HEK293 (cell line): ENCODE data around the gene SORL1-AS1.

Experiments
- CTCF ChIA-PET: fragments of 350-600 bp; formaldehyde crosslinking; extraction: SDS; loops from one replicate; lab custom pipeline; 2021; ENCODE audit warnings: antibody characterized with exemption; lab: Yijun Ruan, JAX
- POLR2A ChIA-PET: fragments of 300-600 bp; formaldehyde crosslinking; extraction: SDS; loops from one replicate; lab custom pipeline; 2020; ENCODE audit warnings: antibody characterized with exemption, inconsistent platforms; lab: Yijun Ruan, JAX
- H3K27ac ChIP-seq: fragments of 200-500 bp; sonication (Bioruptor generic); 2 replicates; pipeline ENCODE4 v1.5.1; 2014; ENCODE audit warnings: low read depth, low read length, control low read depth, inconsistent platforms; ENCODE audit errors: extremely low read depth
- H3K36me3 ChIP-seq, 2 experiments: fragments of 200-500 bp in 1 of 2; sonication (Bioruptor generic) in 1 of 2; 1 replicate in 1 of 2; 2 replicates in 1 of 2; pipeline ENCODE4 v1.5.1; 2014 to 2017; ENCODE audit warnings: inconsistent platforms in 2 of 2, low read length in 2 of 2; ENCODE audit not compliant: control insufficient read depth in 2 of 2, insufficient read depth in 1 of 2
- H3K4me1 ChIP-seq: fragments of 200-500 bp; sonication (Bioruptor generic); 2 replicates; pipeline ENCODE4 v1.5.1; 2014; ENCODE audit warnings: mild to moderate bottlenecking, low read length, inconsistent platforms; ENCODE audit not compliant: control insufficient read depth, insufficient read depth
- H3K4me3 ChIP-seq: 2 replicates; pipeline ENCODE4 v1.5.1; 2011; ENCODE audit warnings: low read depth, mild to moderate bottlenecking, control low read depth, low read length, moderate library complexity
- H3K9me3 ChIP-seq: fragments of 200-500 bp; sonication (Bioruptor generic); 2 replicates; pipeline ENCODE4 v1.5.1; 2014; ENCODE audit warnings: low read depth, low read length, inconsistent platforms; ENCODE audit not compliant: control insufficient read depth, insufficient read depth
- ELK4 ChIP-seq: IDR thresholded peaks from 2 replicates; pipeline ENCODE4 v1.6.1; 2011; ENCODE audit warnings: mild to moderate bottlenecking, low read depth, low read length, borderline replicate concordance
- GLIS1 ChIP-seq: fragments of 450-650 bp; formaldehyde crosslinking; IDR thresholded peaks from 2 replicates; pipeline ENCODE4 v1.5.1; 2016; ENCODE audit warnings: missing biosample characterization, missing genetic modification characterization
- GLIS2 ChIP-seq: fragments of 450-650 bp; formaldehyde crosslinking; IDR thresholded peaks from 2 replicates; pipeline ENCODE4 v1.5.1; 2016; ENCODE audit warnings: missing biosample characterization, missing genetic modification characterization
- KLF1 ChIP-seq: fragments of 450-650 bp; formaldehyde crosslinking; IDR thresholded peaks from 2 replicates; pipeline ENCODE4 v1.5.1; 2016; ENCODE audit warnings: missing biosample characterization, missing genetic modification characterization
- KLF8 ChIP-seq: fragments of 450-650 bp; formaldehyde crosslinking; IDR thresholded peaks from 2 replicates; pipeline ENCODE4 v1.5.1; 2016; ENCODE audit warnings: missing biosample characterization, missing genetic modification characterization
- MEIS1 ChIP-seq: sonication (generic); formaldehyde crosslinking; IDR thresholded peaks from 2 replicates; pipeline ENCODE4 v1.8.1; 2022; ENCODE audit warnings: missing genetic modification reagents, mild to moderate bottlenecking, borderline replicate concordance
- OSR2 ChIP-seq: fragments of 450-650 bp; formaldehyde crosslinking; IDR thresholded peaks from 2 replicates; pipeline ENCODE4 v1.5.1; 2016; ENCODE audit warnings: missing biosample characterization, missing genetic modification characterization
- OVOL3 ChIP-seq: fragments of 450-650 bp; formaldehyde crosslinking; IDR thresholded peaks from 2 replicates; pipeline ENCODE4 v1.5.1; 2016; ENCODE audit warnings: missing biosample characterization, missing genetic modification characterization
- SCRT2 ChIP-seq: fragments of 450-650 bp; formaldehyde crosslinking; IDR thresholded peaks from 2 replicates; pipeline ENCODE4 v1.5.1; 2016; ENCODE audit warnings: missing biosample characterization, missing genetic modification characterization
- SP7 ChIP-seq: fragments of 450-650 bp; formaldehyde crosslinking; IDR thresholded peaks from 2 replicates; pipeline ENCODE4 v1.5.1; 2016; ENCODE audit warnings: missing biosample characterization, missing genetic modification characterization
- TRIM28 ChIP-seq: IDR thresholded peaks from 2 replicates; pipeline ENCODE4 v1.6.1; 2011; ENCODE audit warnings: low read length, control low read depth, borderline replicate concordance
- WT1 ChIP-seq: fragments of 450-650 bp; formaldehyde crosslinking; IDR thresholded peaks from 2 replicates; pipeline ENCODE4 v1.5.1; 2016; ENCODE audit warnings: missing biosample characterization, missing genetic modification characterization
- ZBTB17 ChIP-seq: fragments of 450-650 bp; formaldehyde crosslinking; IDR thresholded peaks from 2 replicates; pipeline ENCODE4 v1.5.1; 2016; ENCODE audit warnings: missing biosample characterization, missing genetic modification characterization
- ZBTB20 ChIP-seq: fragments of 450-650 bp; formaldehyde crosslinking; IDR thresholded peaks from 2 replicates; pipeline ENCODE4 v1.5.1; 2016; ENCODE audit warnings: missing biosample characterization, missing genetic modification characterization
- ZBTB44 ChIP-seq: fragments of 450-650 bp; IDR thresholded peaks from 2 replicates; pipeline ENCODE4 v1.5.1; 2018; ENCODE audit warnings: missing biosample characterization, mild to moderate bottlenecking, missing genetic modification characterization
- ZEB2 ChIP-seq: fragments of 450-650 bp; formaldehyde crosslinking; IDR thresholded peaks from 2 replicates; pipeline ENCODE4 v1.5.1; 2016; ENCODE audit warnings: missing biosample characterization, missing genetic modification characterization
- ZFHX2 ChIP-seq: fragments of 450-650 bp; formaldehyde crosslinking; conservative IDR thresholded peaks from 2 replicates; pipeline ENCODE4 v1.5.1; 2016; ENCODE audit warnings: missing biosample characterization, missing genetic modification characterization
- ZFP37 ChIP-seq: fragments of 450-650 bp; formaldehyde crosslinking; IDR thresholded peaks from 2 replicates; pipeline ENCODE4 v1.5.1; 2016; ENCODE audit warnings: missing biosample characterization, missing genetic modification characterization
- ZNF184 ChIP-seq: fragments of 450-650 bp; IDR thresholded peaks from 2 replicates; pipeline ENCODE4 v1.5.1; 2018; ENCODE audit warnings: missing biosample characterization, mild to moderate bottlenecking, missing genetic modification characterization
- ZNF24 ChIP-seq: fragments of 450-650 bp; formaldehyde crosslinking; IDR thresholded peaks from 2 replicates; pipeline ENCODE4 v1.5.1; 2016; ENCODE audit warnings: missing biosample characterization, missing genetic modification characterization
- ZNF302 ChIP-seq: fragments of 450-650 bp; formaldehyde crosslinking; IDR thresholded peaks from 2 replicates; pipeline ENCODE4 v1.5.1; 2016; ENCODE audit warnings: missing biosample characterization, missing genetic modification characterization, low read depth
- ZNF366 ChIP-seq: fragments of 450-650 bp; formaldehyde crosslinking; conservative IDR thresholded peaks from 2 replicates; pipeline ENCODE4 v1.5.1; 2016; ENCODE audit warnings: missing biosample characterization, missing genetic modification characterization
- ZNF416 ChIP-seq: fragments of 450-650 bp; formaldehyde crosslinking; IDR thresholded peaks from 2 replicates; pipeline ENCODE4 v1.5.1; 2016; ENCODE audit warnings: missing biosample characterization, missing genetic modification characterization
- ZNF561 ChIP-seq: fragments of 450-650 bp; IDR thresholded peaks from 2 replicates; pipeline ENCODE4 v1.5.1; 2018; ENCODE audit warnings: missing biosample characterization, missing genetic modification characterization, borderline replicate concordance
- ZNF600 ChIP-seq: fragments of 450-650 bp; formaldehyde crosslinking; IDR thresholded peaks from 2 replicates; pipeline ENCODE4 v1.5.1; 2016; ENCODE audit warnings: missing biosample characterization, missing genetic modification characterization
- ZNF629 ChIP-seq: fragments of 450-650 bp; formaldehyde crosslinking; IDR thresholded peaks from 2 replicates; pipeline ENCODE4 v1.5.1; 2017; ENCODE audit warnings: missing biosample characterization, missing genetic modification characterization
- ZNF660 ChIP-seq: fragments of 450-650 bp; IDR thresholded peaks from 2 replicates; pipeline ENCODE4 v1.5.1; 2018; ENCODE audit warnings: missing biosample characterization, mild to moderate bottlenecking, missing genetic modification characterization
- ZNF76 ChIP-seq: fragments of 450-650 bp; formaldehyde crosslinking; IDR thresholded peaks from 2 replicates; pipeline ENCODE4; 2016; ENCODE audit warnings: low read depth, missing biosample characterization, missing genetic modification characterization, borderline replicate concordance
- ZNF791 ChIP-seq: fragments of 450-650 bp; formaldehyde crosslinking; IDR thresholded peaks from 2 replicates; pipeline ENCODE4 v1.5.1; 2016; ENCODE audit warnings: missing biosample characterization, missing genetic modification characterization
- ZSCAN23 ChIP-seq: fragments of 450-650 bp; formaldehyde crosslinking; IDR thresholded peaks from 2 replicates; pipeline ENCODE4 v1.5.1; 2016; ENCODE audit warnings: missing biosample characterization, missing genetic modification characterization
- ZXDB ChIP-seq: fragments of 450-650 bp; formaldehyde crosslinking; IDR thresholded peaks from 2 replicates; pipeline ENCODE4 v1.5.1; 2016; ENCODE audit warnings: missing biosample characterization, missing genetic modification characterization
- TF ChIP-seq, protein P1 (sequence below): fragments of 450-650 bp; formaldehyde crosslinking; IDR thresholded peaks from 2 replicates; pipeline ENCODE4 v1.5.1; 2016; ENCODE audit warnings: missing biosample characterization, missing genetic modification characterization
- TF ChIP-seq, protein P2 (sequence below): fragments of 450-650 bp; formaldehyde crosslinking; IDR thresholded peaks from 2 replicates; pipeline ENCODE4 v1.5.1; 2016; ENCODE audit warnings: missing biosample characterization, missing genetic modification characterization

The SORL1-AS1 gene

GRCh38 chr11:121464352-121464946 is 11.7 kb upstream of the SORL1-AS1 start:
- H3K27ac ChIP-seq, result no peak overlapping the region
- ChIA-PET CTCF (interaction anchor here (0.8 to 4.0 kb wide), 3 partner anchors 13 to 126 kb away, joined by 3 to 16 read pairs (median 5); partner anchors contain the start of genes SORL1 and SORL1-AS1), POLR2A (no interaction called here)
- no peak overlapping the region for H3K4me3 ChIP-seq
- H3K4me1 ChIP-seq, result peaks cover 12% of the 10 kb centered on the region
- no peaks in the 10 kb centered on the region for H3K36me3 ChIP-seq
- H3K9me3 ChIP-seq, result no peaks in the 10 kb centered on the region
- TF ChIP-seq ELK4, result no peak
- TF ChIP-seq MEIS1 (CRISPR knock-in tag), result 0 out of 2 replicates have a peak, but pooled peaks have one; percentile 15
- 0 out of 2 replicates have a peak, but pooled peaks have one; percentile 48 for TF ChIP-seq ZNF184 (tag by site-specific recombination)
- TF ChIP-seq KLF8 (tag by site-specific recombination), result peak; percentile 44; the same call in 1 of the 2 replicates
- peak; percentile 59 for TF ChIP-seq WT1 (tag by site-specific recombination)
- peak; percentile 22; the same call in 1 of the 2 replicates for TF ChIP-seq KLF1 (tag by site-specific recombination)
- TF ChIP-seq ZNF561, result no peak
- TF ChIP-seq OSR2 (tag by site-specific recombination), result peak; percentile 94
- no peak for TF ChIP-seq ZNF302 (tag by site-specific recombination)
- 0 out of 2 replicates have a peak, but pooled peaks have one; percentile 36 for TF ChIP-seq ZNF366
- peak; percentile 88 for TF ChIP-seq ZBTB20
- peak; percentile 55; the same call in 1 of the 2 replicates for TF ChIP-seq GLIS1
- peak; percentile 43; the same call in 1 of the 2 replicates for TF ChIP-seq SCRT2 (tag by site-specific recombination)
- peak; percentile 65; the same call in 1 of the 2 replicates for TF ChIP-seq ZBTB17 (tag by site-specific recombination)
- TF ChIP-seq SP7 (tag by site-specific recombination), result peak; percentile 69; the same call in 1 of the 2 replicates
- 0 out of 2 replicates have a peak, but pooled peaks have one; percentile 28 for TF ChIP-seq TRIM28
- peak; percentile 50; the same call in 1 of the 2 replicates for TF ChIP-seq ZNF629 (tag by site-specific recombination)
- no peak for TF ChIP-seq ZSCAN23 (tag by site-specific recombination)
- TF ChIP-seq ZNF416 (tag by site-specific recombination), result no peak
- TF ChIP-seq, protein P1, sequence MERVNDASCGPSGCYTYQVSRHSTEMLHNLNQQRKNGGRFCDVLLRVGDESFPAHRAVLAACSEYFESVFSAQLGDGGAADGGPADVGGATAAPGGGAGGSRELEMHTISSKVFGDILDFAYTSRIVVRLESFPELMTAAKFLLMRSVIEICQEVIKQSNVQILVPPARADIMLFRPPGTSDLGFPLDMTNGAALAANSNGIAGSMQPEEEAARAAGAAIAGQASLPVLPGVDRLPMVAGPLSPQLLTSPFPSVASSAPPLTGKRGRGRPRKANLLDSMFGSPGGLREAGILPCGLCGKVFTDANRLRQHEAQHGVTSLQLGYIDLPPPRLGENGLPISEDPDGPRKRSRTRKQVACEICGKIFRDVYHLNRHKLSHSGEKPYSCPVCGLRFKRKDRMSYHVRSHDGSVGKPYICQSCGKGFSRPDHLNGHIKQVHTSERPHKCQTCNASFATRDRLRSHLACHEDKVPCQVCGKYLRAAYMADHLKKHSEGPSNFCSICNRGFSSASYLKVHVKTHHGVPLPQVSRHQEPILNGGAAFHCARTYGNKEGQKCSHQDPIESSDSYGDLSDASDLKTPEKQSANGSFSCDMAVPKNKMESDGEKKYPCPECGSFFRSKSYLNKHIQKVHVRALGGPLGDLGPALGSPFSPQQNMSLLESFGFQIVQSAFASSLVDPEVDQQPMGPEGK (tag by site-specific recombination), result peak; percentile 43; the same call in 1 of the 2 replicates
- TF ChIP-seq ZEB2 (tag by site-specific recombination), result 0 out of 2 replicates have a peak, but pooled peaks have one; percentile 46
- 0 out of 2 replicates have a peak, but pooled peaks have one; percentile 53 for TF ChIP-seq ZFP37 (tag by site-specific recombination)
- peak; percentile 44; the same call in 1 of the 2 replicates for TF ChIP-seq ZXDB (tag by site-specific recombination)
- TF ChIP-seq ZNF600 (tag by site-specific recombination), result peak; percentile 96
- TF ChIP-seq ZNF76 (tag by site-specific recombination), result no peak
- peak; percentile 36; the same call in 1 of the 2 replicates for TF ChIP-seq GLIS2 (tag by site-specific recombination)
- peak; percentile 60; the same call in 1 of the 2 replicates for TF ChIP-seq ZNF660 (tag by site-specific recombination)
- TF ChIP-seq, protein P2, sequence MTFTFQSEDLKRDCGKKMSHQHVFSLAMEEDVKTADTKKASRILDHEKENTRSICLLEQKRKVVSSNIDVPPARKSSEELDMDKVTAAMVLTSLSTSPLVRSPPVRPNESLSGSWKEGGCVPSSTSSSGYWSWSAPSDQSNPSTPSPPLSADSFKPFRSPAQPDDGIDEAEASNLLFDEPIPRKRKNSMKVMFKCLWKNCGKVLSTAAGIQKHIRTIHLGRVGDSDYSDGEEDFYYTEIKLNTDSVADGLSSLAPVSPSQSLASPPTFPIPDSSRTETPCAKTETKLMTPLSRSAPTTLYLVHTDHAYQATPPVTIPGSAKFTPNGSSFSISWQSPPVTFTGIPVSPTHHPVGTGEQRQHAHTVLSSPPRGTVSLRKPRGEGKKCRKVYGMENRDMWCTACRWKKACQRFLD, result no peak
- TF ChIP-seq ZNF24 (tag by site-specific recombination), result 0 out of 2 replicates have a peak, but pooled peaks have one; percentile 39
- TF ChIP-seq OVOL3 (tag by site-specific recombination), result no peak
- TF ChIP-seq ZNF791, result no peak
- peak; percentile 65 for TF ChIP-seq ZBTB44
- 0 out of 2 replicates have a peak, but pooled peaks have one; percentile 19 for TF ChIP-seq ZFHX2 (tag by site-specific recombination)
